Esophagus muscularis mucosa (tissue), 4 donors: ENCODE results near the gene ARL14EPL. TPM values are rescaled to one million over a fixed set of nuclear protein-coding genes. Genes with fewer than 3 reads are reported as not detected.
A peak's percentile ranks its signal among the peaks of the same experiment; 100 is the strongest.

Experiments
- DNase-seq: peaks from one replicate; pipeline ENCODE4 v3.0.0-alpha.2; 2017; ENCODE audit errors: extremely low spot score
- H3K27ac ChIP-seq, 4 donors: fragments of 200-600 bp; sonication (generic); replicated peaks in 1 of 4; 1 replicate in 3 of 4; 2 replicates in 1 of 4; pipeline ENCODE4 v1.5.1; 2016 to 2019; ENCODE audit warnings: mild to moderate bottlenecking in 1 of 4
- H3K27me3 ChIP-seq, 4 donors: fragments of 200-600 bp; sonication (generic); one replicate each; pipeline versions ENCODE4 v1.5.1 to v1.6.0; 2016 to 2019
- H3K36me3 ChIP-seq, 4 donors: fragments of 200-600 bp; sonication (generic); one replicate each; pipeline ENCODE4 v1.5.1; 2016 to 2019
- H3K4me1 ChIP-seq, 4 donors: fragments of 200-600 bp; sonication (generic); one replicate each; pipeline ENCODE4 v1.5.1; 2016 to 2019
- H3K4me3 ChIP-seq, 4 donors: fragments of 200-600 bp; sonication (generic); 1 replicate in 2 of 4; 2 replicates in 2 of 4; pipeline ENCODE4 v1.5.1; 2016 to 2019; ENCODE audit warnings: mild to moderate bottlenecking in 4 of 4, moderate library complexity in 1 of 4
- H3K9me3 ChIP-seq, 4 donors: fragments of 200-600 bp; sonication (generic); 1 replicate in 3 of 4; 2 replicates in 1 of 4; pipeline ENCODE4 v1.5.1; 2016 to 2019
- CTCF ChIP-seq, 3 experiments: fragments of 200-600 bp in 2 of 3; fragments of 450-650 bp in 1 of 3; sonication (generic) in 2 of 3; IDR thresholded peaks; one replicate each; pipeline ENCODE4 v1.5.1; 2017 to 2019; ENCODE audit warnings: antibody characterized with exemption in 3 of 3, mild to moderate bottlenecking in 2 of 3, moderate library complexity in 1 of 3
- EP300 ChIP-seq: sonication (generic); formaldehyde crosslinking; IDR thresholded peaks from one replicate; pipeline ENCODE4 v1.6.1; 2017; ENCODE audit warnings: antibody characterized with exemption
- POLR2A ChIP-seq: fragments of 450-650 bp; IDR thresholded peaks from one replicate; pipeline ENCODE4 v1.6.1; 2017; ENCODE audit warnings: antibody characterized with exemption, moderate library complexity, mild to moderate bottlenecking, low read depth
- POLR2AphosphoS5 ChIP-seq, 2 donors: sonication (generic); formaldehyde crosslinking; IDR thresholded peaks; one replicate each; pipeline ENCODE4 v1.6.1; 2017; ENCODE audit warnings: antibody characterized with exemption in 2 of 2
- WGBS: methylation state at CpG from one replicate; pipeline ENCODE4 v1.1.5; 2018; 5-methylcytosine and 5-hydroxymethylcytosine counted together
- intact Hi-C: fragments of 100-400 bp; cut with DNase I; formaldehyde crosslinking; loops from one replicate; pipeline ENCODE4 v1.15.1; 2023
- total RNA-seq, 4 donors: library from RNA; depleted of rRNA; stranded (reverse); fragments of >200 nt; gene quantifications; one replicate each; pipeline versions ENCODE4 v1.1.0 to v1.2.1, GENCODE V29; 2016

ARL14EPL gene
- total RNA-seq, 4 donors from 2014 or later = not detected

DNA sequence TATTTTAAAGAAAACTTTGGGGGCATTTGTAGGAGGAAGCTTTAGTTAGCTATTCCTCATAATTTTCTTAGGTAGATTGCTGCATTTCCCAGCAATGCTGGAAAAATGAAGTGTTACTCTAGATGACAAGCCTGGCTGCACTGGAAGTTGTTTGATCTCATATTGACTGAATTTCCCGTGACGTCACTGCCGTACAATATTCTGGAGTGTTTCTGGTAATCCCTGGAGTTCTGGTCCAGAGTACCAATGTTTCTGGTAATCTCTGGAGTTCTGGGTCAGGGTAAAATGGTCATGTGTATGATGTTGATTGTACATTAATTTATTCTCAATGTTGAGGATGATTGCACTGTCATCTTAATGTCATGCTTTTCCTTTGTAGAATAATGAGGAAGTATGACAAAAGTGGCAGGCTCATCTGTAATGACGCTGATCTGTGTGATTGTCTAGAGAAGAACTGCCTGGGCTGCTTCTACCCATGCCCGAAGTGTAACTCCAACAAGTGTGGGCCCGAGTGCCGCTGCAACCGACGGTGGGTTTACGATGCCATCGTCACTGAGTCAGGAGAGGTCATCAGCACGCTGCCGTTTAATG lies 26.2 kb downstream of the ARL14EPL start:
- intact Hi-C loops = no loop called here
- no peak for DNase-seq
- peaks cover 0 to 11% (median 0%) of the 10 kb centered on the region in 4 donors for H3K27me3 ChIP-seq
- H3K4me1 ChIP-seq = no peaks in the 10 kb centered on the region
- H3K9me3 ChIP-seq = no peaks in the 10 kb centered on the region
- TF ChIP-seq POLR2A = no peak
- TF ChIP-seq EP300 = no peak
- no peak for TF ChIP-seq CTCF (IDR thresholded peaks at IDR 0.05)
- no peak for TF ChIP-seq POLR2AphosphoS5 (IDR thresholded peaks at IDR 0.05)
- H3K4me3 ChIP-seq = no peak overlapping the region
- no peaks in the 10 kb centered on the region for H3K36me3 ChIP-seq
- 78% methylated on average over 13 of the region's 13 CpGs for WGBS
- no peak overlapping the region for H3K27ac ChIP-seq

DNA sequence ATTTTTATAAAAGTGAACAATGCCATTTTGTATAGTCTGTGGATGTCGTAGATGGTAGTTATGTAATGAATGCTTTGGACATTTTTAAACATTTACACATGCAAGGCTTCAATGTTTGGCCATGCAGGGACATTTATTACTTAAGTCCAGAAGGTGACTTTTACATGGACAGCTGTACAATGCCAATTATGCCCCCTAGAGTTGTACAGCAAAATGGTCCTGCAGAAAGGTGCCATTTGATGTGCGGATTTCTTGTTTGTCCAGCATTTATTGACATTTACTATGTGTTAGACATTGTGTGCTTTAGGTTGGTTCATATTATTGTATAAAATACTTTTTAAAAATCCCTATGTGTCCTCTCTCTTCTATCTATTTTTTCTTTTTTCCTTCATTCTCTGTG lies 30.1 kb downstream of the ARL14EPL start:
- 57% methylated on average over 2 of the region's 2 CpGs for WGBS

DNA sequence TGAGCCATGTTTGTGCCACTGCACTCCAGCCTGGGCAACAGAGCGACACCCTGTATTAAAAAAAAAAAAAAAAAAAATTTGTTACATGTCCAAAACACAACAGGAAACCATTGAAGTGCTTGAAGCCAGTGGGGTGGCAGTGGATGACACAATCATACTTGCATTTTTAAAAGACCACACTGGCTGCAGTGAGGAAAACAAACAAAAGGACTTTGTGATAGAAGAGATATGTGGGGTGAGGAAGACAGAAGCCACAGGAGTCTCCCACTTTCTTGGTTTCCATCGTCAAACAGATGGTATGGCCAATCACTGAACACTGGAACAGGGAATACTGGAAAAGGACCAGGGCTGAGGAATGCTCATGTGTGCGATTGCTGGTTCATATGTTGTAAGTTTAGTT lies 31.7 kb downstream of the ARL14EPL start:
- Histone ChIP-seq H3K4me1 (no peaks in the 10 kb centered on the region), H3K9me3 (no peaks in the 10 kb centered on the region), H3K27ac (no peak overlapping the region), H3K36me3 (no peaks in the 10 kb centered on the region), H3K27me3 (peaks cover 0 to 24% (median 0%) of the 10 kb centered on the region in 4 donors), H3K4me3 (no peak overlapping the region)
- intact Hi-C loops = loop anchor here (10.0 kb wide), 1 partner anchor 219 kb away; the partner anchor contains the start of genes AP3S1 and ATG12
- DNase-seq = no peak
- no peak for TF ChIP-seq POLR2AphosphoS5 (IDR thresholded peaks at IDR 0.05)
- TF ChIP-seq EP300 = no peak
- no peak for TF ChIP-seq CTCF (IDR thresholded peaks at IDR 0.05)
- WGBS = 89% methylated on average over 3 of the region's 3 CpGs

More for the DNA sequence above, 30.1 kb downstream of the ARL14EPL start:
- Histone ChIP-seq H3K27me3 (peaks cover 0 to 24% (median 0%) of the 10 kb centered on the region in 4 donors), H3K27ac (no peak overlapping the region), H3K36me3 (no peaks in the 10 kb centered on the region), H3K9me3 (no peaks in the 10 kb centered on the region), H3K4me1 (no peaks in the 10 kb centered on the region), H3K4me3 (no peak overlapping the region)
- TF ChIP-seq POLR2A (no peak), POLR2AphosphoS5 (IDR thresholded peaks at IDR 0.05) (no peak), EP300 (no peak), CTCF (IDR thresholded peaks at IDR 0.05) (no peak)
- no peak for DNase-seq
- intact Hi-C loops = loop anchor here (10.0 kb wide), 1 partner anchor 218 kb away; the partner anchor contains the start of genes AP3S1 and ATG12

DNA sequence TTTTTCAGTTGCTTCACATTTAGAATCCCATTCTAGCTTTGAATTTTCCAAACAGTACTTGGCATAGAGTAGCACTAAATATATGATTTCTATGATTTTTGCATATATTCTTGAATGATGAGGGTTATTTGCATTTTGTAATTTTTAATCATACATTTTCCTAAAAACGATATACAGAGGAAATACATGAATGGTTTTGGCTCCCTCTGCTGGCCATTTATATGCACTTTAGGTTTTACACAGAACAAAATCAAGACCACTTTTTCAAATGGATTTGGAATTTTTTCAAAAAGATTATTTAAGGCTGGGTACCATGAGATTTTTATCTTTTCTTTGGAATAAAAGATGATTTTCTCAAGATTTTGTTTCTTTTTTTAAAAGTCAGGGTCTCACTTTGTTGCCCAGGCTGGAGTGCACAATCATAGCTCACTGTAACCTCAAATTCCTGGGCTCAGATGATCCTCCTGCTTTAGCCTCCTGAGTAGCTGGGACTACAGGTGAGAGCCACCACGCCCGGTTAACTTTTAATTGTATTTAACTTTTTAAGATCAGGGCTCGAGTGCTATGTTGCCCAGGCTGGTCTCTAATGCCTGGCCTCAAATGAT lies 35.9 kb downstream of the ARL14EPL start:
- Histone ChIP-seq H3K27ac (no peak overlapping the region), H3K27me3 (peaks cover 0 to 15% (median 0%) of the 10 kb centered on the region in 4 donors), H3K4me3 (no peak overlapping the region), H3K4me1 (no peaks in the 10 kb centered on the region), H3K9me3 (no peaks in the 10 kb centered on the region), H3K36me3 (no peaks in the 10 kb centered on the region)
- WGBS = 23% methylated on average over 4 of the region's 4 CpGs
- no peak for DNase-seq
- intact Hi-C loops = loop anchor here (10.0 kb wide), 1 partner anchor 223 kb away; the partner anchor contains the start of genes AP3S1 and ATG12
- no peak for TF ChIP-seq POLR2AphosphoS5 (IDR thresholded peaks at IDR 0.05)
- no peak for TF ChIP-seq EP300
- no peak for TF ChIP-seq POLR2A
- peak; percentile 71 to 90 (median 81) for TF ChIP-seq CTCF (IDR thresholded peaks at IDR 0.05)
